Pons (tissue), 1 donor: ENCODE results near the gene SIRPB1.
"Not testable (repeated sequence)": the region's sequence is repeated elsewhere in the genome, so short reads cannot be mapped to it uniquely, and the experiment has no call there.

Source experiments
- DNase-seq: peaks from one replicate; pipeline ENCODE4 v3.0.0-alpha.2; 2016; ENCODE audit warnings: low spot score

SIRPB1 gene

DNA sequence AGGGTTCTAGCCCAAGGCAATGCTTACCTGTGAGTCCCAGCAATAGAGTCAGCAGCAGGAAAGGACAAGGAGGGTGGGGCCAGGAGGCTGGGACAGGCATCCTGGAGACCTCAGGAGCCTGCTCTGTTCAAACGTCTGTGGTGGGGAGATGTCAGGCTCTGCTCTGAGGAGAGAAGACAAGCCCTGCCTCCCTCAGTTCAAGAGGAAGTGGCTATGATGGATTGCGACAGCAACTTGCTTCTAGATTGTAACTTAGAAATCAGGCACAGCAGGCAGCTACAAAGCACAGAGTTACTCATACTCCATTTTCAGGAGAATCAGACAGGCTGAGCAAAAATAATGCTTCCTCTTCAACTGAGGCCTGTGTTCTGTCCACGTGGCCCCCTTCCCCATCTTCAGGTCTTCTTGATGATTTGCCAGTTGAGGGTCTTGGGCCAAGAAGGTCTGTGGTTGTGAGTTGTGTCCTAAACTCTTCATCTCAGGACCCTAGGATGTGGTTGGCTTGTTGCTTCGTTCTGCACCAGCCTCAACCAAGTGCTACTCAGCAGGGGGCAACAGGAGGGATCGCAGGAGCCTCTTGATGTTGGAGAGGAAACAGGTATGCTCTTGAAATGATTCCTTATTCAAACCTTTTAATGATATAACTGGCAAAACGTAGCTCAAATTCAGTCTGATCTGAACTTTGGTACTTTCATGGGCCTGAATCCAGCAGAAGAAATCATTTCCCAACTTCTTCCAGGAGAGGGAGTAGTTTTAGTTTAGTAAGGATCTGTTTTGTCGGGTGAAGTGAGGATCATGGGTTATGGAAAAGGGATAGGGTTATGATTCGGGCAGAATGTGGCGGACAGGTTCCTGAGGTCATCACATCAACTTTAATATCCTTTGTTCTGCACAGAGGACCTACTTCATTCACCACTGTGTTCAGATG lies 31.0 kb downstream of the SIRPB1 start:
- no peak for DNase-seq

DNA sequence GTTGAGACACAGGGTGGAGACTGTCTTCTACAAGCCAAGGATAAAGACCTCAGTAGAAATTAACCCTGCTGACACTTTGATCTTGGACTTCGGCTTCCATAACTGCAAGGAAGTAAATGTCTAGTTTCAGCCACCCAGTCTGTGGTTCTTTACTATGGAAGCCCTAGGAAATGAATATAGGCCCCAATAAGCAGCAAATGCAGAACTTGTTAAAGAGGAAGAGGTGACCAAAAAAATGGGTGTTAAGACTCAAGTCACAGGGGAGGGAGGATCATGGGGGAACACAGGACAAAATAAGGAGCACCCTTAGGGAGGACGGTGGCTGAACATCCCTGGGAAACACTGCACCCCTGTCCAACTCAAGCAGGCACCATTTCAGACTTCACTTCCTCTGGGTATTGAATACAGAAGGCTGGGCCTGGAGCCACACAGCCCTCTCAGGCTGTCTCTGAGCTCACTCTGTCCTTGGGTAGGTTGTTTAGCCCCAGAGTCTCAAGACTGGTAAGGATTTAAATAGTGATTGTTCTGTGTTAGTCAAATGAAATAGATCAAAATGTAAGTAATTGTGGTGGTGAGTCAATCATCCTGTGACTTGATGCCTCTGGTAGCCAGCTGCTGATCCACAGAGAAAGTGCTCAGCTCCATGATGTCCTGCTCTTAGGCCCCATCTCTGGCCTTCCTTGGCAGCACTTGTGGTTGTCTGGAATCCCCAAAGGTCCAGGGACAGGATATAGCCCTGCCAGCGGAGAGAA lies 31.9 kb downstream of the SIRPB1 start:
- DNase-seq = no peak

DNA sequence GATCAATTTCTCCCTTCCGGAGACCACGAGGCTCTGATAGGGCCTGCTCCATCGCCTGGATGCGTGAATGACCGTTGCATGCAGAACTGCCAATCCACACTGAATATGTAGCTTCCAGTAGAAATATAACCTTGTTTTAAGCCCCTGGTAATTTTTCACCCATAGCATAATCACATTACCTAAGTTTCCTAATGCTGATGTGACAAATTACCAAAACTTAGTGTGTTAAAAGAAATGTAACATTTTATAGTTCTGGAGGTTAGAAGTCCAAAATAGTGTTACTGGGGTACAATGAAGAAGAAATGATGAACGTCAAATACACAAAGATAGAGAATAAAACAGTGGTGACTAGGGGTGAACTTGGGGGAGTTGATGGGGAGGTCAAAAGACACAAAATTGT lies 40.3 kb downstream of the SIRPB1 start:
- DNase-seq = no peak

DNA sequence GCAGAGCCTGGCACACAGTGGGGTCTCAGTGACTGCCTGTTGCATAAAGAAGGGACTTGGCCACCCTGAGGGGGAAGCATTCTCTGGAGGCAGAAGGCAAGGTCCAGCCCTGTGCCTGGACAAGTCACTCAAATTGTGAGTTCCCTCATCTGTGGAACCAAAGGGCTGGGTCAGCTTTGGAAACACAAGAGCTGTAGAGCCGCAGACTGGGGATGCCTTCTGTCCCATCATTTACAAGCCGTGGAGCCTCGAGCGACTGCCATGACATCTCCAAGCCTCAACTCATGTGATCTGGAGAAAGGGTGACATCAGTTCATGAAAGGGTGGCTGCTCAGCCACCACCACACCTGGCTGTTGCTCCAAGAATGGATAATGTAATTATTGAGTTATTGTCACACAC lies 41.9 kb downstream of the SIRPB1 start:
- no peak for DNase-seq

DNA sequence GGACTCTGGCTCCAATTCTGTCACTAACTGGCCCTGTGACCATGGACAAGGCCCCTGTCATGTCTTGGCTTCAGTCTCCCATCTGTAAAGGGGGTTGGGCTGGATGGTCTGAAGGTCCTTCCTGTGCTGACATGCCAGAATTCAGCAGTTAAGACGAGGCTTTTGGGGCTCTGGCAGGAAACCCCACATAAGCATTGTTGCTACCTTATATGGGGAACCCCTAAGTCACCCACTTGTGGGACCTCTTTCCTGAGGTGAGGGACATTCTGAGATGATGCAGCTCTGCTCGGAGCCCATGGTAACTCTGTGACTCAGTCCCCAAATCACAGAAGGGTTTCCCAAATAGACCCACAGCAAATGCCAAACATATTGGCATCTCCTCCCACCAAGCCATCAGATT lies 42.5 kb downstream of the SIRPB1 start:
- not testable (repeated sequence) for DNase-seq

DNA sequence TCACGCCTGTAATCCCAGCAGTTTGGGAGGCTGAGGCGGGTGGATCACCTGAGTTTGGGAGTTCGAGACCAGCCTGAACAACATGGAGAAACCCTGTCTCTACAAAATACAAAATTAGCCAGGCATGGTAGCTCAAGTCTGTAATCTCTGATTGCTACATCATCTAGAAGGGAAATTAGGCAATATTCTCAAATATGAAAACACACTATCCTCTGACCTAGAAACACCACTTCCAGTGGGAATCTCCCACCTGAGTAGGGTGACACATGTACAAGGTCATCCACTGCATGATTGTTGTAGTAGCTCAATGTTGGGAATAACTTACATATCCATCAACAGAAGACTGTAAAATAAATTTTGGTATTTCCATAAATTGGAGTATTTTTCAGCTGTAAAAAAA lies 43.2 kb downstream of the SIRPB1 start:
- no peak for DNase-seq

DNA sequence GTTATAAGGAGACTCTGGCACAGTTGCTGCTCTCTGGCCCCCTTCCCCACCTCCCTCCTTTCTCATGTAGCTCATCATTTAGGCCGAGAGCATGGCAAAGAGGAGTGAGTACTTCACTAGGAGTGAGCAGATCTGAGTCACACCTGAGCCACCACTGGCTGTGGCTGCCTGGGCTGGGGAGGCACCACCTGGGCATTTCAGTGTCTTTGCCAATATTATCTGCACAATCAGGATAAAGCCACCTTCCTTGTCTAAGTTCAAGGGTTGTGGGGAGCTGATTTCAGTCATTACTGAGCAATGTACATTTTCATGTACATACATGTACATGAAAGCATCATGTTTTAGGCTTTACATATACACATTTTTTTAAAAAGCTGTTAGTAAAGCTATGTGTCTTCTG lies 43.8 kb downstream of the SIRPB1 start:
- DNase-seq = not testable (repeated sequence)

DNA sequence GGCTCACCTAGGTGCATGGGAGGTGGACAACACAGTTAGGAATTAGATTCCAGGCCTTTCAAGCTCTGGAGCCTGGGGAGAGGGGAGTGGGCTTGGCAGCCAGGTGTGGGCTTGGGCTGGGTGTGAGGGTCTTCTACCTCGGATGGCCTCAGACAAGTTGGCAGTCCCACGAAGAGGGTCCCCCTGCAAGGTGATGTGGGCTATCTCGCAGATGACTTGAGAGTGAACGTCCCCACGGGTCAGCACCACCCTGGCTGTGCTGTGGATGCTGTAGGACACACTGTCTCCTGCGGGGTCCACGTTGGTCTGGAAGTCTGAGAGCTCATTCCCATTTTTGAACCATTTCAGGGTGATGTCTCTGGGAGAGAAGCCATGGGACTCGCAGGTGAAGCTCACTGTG lies 48.2 kb downstream of the SIRPB1 start:
- DNase-seq = not testable (repeated sequence)
